Thymus (tissue), 11 donors: ENCODE data around the gene SHISAL1. TPM values are rescaled to one million over a fixed set of nuclear protein-coding genes. Genes with fewer than 3 reads are reported as not detected.
"Not testable (repeated sequence)": the region's sequence is repeated elsewhere in the genome, so short reads cannot be mapped to it uniquely, and the experiment has no call there.

Experiments
- DNase-seq, 9 donors: peaks; one replicate each; pipeline ENCODE4 v3.0.0-alpha.2; 2013; ENCODE audit warnings: low spot score in 9 of 9, low read depth in 6 of 9, missing footprints in 1 of 9
- H3K27ac ChIP-seq, 2 donors: one replicate each; pipeline ENCODE4 v1.5.1; 2013; ENCODE audit warnings: control low read depth in 1 of 2, low read depth in 1 of 2, low read length in 1 of 2, mild to moderate bottlenecking in 1 of 2, moderate library complexity in 1 of 2
- H3K27me3 ChIP-seq, 2 donors: one replicate each; pipeline ENCODE4 v1.5.1; 2013; ENCODE audit warnings: low read length in 1 of 2; ENCODE audit not compliant: control insufficient read depth in 2 of 2, insufficient read depth in 1 of 2
- H3K36me3 ChIP-seq, 2 donors: one replicate each; pipeline ENCODE4 v1.5.1; 2013; ENCODE audit warnings: low read length in 1 of 2, mild to moderate bottlenecking in 1 of 2, moderate library complexity in 1 of 2; ENCODE audit not compliant: control insufficient read depth in 2 of 2, insufficient read depth in 2 of 2
- H3K4me1 ChIP-seq, 2 donors: one replicate each; pipeline ENCODE4 v1.5.1; 2013; ENCODE audit warnings: low read length in 2 of 2; ENCODE audit not compliant: control insufficient read depth in 2 of 2, insufficient read depth in 2 of 2
- H3K4me3 ChIP-seq, 2 donors: one replicate each; pipeline ENCODE4 v1.5.1; 2013; ENCODE audit warnings: low read length in 2 of 2, control low read depth in 1 of 2, mild to moderate bottlenecking in 1 of 2
- H3K9me3 ChIP-seq, 2 donors: one replicate each; pipeline ENCODE4 v1.5.1; 2013; ENCODE audit warnings: low read length in 1 of 2, mild to moderate bottlenecking in 1 of 2; ENCODE audit not compliant: control insufficient read depth in 2 of 2, insufficient read depth in 1 of 2
- WGBS: extraction: QIAGEN DNeasy Blood & Tissue Kit; methylation state at CpG from one replicate; pipeline ENCODE4 v1.1.7; 2013; 5-methylcytosine and 5-hydroxymethylcytosine counted together
- polyA plus RNA-seq: library from polyadenylated mRNA; stranded (reverse); fragments of 200-250 nt; gene quantifications from one replicate; pipeline ENCODE4 v1.2.3, GENCODE V29; 2013
- total RNA-seq: library from RNA; stranded (reverse); fragments of 120-200 nt; gene quantifications from one replicate; pipeline ENCODE4 v1.2.4, GENCODE V29; 2013
- donor health status: healthy.

SHISAL1 gene
- total and polyA plus RNA-seq, 2 donors: 0.27 to 0.33 TPM

DNA sequence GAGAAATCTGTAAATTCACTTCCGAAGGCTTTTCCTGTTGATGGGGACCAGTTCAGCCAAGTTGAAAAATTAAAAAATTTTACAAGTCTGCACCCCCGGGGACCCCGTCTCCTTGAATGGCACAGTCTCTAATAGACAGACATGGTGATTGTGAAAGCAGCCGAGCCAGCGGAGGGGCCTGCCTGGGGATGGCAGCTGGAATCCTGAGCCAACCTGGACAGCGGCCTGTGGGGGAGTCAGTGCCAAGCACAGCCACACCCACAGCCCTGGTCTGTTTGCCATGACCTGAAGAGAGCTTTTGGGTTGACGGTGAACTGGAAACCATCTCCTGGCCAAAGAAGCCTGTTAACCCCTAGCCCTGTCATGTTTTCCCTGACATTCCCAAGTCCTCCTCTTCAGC is 67.3 kb downstream of the SHISAL1 start:
- Histone ChIP-seq H3K4me1 (no peaks in the 10 kb centered on the region), H3K9me3 (peaks cover 0 to 12% of the 10 kb centered on the region in 2 donors), H3K36me3 (no peaks in the 10 kb centered on the region), H3K27me3 (no peaks in the 10 kb centered on the region), H3K27ac (no peak overlapping the region), H3K4me3 (no peak overlapping the region)
- 91% methylated on average over 7 of the region's 7 CpGs for WGBS
- DNase-seq: no peak

DNA sequence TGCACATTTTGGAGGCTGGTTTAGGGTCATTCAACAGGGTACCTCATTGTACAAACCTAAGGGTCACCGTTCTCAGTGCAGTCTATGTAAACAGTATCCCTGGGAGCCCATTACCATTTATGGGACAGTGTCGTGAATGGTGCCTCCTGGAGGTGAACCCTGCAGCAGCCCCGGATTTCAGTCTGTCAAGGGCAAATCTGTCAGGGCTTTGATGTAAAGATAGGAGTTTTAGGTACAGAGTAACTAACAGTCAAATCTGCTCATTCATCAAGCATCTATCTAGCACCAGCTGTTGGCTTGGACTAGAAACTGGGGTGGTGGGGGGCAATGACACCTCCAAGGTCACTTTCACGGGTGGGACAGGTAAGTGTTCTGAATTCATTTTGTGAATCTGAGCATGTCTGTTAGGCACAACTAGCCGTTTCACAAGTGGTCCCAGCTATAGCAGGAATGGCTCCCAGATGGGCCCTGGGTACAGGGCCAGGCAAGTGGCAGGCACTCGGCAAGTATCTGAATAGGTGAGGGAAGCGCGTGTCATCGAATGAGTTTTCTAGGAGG is 68.4 kb downstream of the SHISAL1 start:
- Histone ChIP-seq H3K27ac (no peak overlapping the region), H3K4me1 (no peaks in the 10 kb centered on the region), H3K9me3 (peaks cover 0 to 9% of the 10 kb centered on the region in 2 donors), H3K4me3 (no peak overlapping the region), H3K36me3 (no peaks in the 10 kb centered on the region), H3K27me3 (no peaks in the 10 kb centered on the region)
- WGBS: 97% methylated on average over 9 of the region's 9 CpGs
- no peak for DNase-seq

DNA sequence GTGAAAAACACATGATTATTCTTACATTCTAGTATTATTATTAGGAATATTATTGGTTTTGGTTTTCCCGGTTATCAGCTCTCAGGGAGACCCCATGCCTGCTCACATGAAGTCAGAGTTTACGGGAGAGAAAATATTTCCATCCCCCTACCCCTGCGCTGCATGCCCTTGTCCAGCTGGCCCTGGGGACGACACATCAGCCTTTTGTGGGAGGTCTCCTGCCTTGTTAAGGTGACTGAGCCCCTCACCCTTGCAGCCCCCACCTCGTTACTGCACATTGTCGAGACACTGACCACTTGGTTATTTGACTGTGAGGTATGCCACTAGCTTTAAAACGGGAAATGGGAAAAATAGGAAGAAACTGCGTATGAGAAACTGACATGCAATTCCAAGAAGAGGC is 69.0 kb downstream of the SHISAL1 start:
- H3K36me3 ChIP-seq: no peaks in the 10 kb centered on the region
- WGBS: 90% methylated on average over 8 of the region's 8 CpGs
- H3K27ac ChIP-seq: no peak overlapping the region
- no peaks in the 10 kb centered on the region for H3K27me3 ChIP-seq
- H3K9me3 ChIP-seq: peaks cover 0 to 3% of the 10 kb centered on the region in 2 donors
- DNase-seq: no peak
- no peaks in the 10 kb centered on the region for H3K4me1 ChIP-seq
- H3K4me3 ChIP-seq: no peak overlapping the region

DNA sequence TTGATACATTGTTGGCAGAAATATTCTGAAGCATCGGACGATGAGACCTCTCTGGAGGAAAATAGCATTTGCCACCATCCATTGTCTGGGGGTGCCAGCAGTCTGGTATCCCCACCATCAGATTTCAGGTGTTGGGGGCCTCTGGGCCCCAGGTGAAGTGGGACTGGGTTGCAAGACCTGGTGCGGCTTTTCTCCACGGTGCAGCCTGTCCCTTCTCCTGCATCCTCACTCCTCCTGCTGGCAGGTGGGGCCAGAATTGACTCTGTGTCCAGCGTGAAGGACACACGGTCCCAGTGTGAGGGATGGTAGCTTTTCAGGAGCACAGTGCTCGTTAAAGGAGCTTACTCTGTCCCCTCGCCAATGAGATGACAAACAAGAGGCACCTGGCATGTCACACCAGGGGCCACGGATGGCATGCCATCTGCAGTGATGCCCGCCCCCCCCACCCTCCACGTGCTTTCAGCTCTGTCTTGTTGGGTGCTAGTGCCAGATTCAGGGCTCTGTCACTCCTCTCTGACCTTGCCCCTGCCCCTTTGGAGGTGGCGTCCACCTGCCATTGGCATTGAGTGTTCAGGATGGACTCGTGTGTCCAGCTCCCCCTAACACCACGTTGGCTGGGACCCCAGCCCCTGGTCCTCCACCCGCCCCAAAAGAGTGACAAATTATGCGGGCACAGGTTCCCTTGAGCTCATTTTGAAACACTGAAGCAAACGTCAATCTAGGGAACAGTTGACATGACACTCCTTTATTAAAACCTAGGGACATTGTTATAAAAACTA is 69.6 kb downstream of the SHISAL1 start:
- no peaks in the 10 kb centered on the region for H3K9me3 ChIP-seq
- 91% methylated on average over 17 of the region's 17 CpGs for WGBS
- no peak overlapping the region for H3K4me3 ChIP-seq
- no peak for DNase-seq
- H3K27ac ChIP-seq: no peak overlapping the region
- H3K27me3 ChIP-seq: no peaks in the 10 kb centered on the region
- H3K4me1 ChIP-seq: no peaks in the 10 kb centered on the region
- no peaks in the 10 kb centered on the region for H3K36me3 ChIP-seq

DNA sequence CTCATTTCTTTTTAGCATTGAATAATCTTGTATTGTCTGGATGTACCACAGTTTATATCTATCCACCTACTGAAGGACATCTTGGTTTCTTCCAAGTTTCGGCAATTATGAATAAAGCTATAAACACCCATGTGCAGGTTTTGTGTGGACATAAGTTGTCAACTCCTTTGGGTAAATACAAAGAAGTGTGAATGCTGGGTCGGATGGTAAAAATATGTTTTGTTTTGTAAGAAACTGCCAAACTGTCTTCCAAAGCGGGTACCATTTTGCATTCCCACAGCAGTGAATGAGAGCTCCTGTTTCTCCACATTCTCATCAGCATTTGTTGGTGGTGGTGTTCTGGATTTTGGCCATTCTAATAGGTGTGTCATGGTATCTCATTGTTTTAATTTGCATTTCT is 71.6 kb downstream of the SHISAL1 start:
- not testable (repeated sequence) for H3K27ac ChIP-seq, H3K4me3 ChIP-seq, H3K9me3 ChIP-seq, H3K27me3 ChIP-seq, H3K36me3 ChIP-seq, DNase-seq, H3K4me1 ChIP-seq
- WGBS: 94% methylated on average over 3 of the region's 3 CpGs

DNA sequence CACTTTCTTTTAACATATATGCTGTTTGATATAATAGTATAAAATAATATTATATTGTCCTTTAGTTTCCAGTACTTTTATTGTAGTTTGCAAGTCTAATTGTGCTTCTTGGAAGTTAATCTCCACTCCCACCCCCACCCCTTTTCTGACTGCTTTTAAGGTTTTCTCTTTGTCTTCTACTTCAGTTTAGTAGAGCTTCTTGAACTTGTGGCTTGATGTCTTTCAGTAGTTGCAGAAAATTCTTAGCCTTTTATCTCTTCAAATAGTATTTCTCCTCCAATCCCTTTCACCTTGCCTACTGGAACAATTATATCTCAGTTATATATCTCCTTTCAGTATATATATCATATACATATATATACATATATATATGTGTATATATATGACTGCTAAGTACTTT is 75.5 kb downstream of the SHISAL1 start:
- no peaks in the 10 kb centered on the region for H3K27me3 ChIP-seq
- DNase-seq: no peak
- no peaks in the 10 kb centered on the region for H3K36me3 ChIP-seq
- H3K4me3 ChIP-seq: no peak overlapping the region
- no peaks in the 10 kb centered on the region for H3K4me1 ChIP-seq
- H3K9me3 ChIP-seq: no peaks in the 10 kb centered on the region
- H3K27ac ChIP-seq: no peak overlapping the region

DNA sequence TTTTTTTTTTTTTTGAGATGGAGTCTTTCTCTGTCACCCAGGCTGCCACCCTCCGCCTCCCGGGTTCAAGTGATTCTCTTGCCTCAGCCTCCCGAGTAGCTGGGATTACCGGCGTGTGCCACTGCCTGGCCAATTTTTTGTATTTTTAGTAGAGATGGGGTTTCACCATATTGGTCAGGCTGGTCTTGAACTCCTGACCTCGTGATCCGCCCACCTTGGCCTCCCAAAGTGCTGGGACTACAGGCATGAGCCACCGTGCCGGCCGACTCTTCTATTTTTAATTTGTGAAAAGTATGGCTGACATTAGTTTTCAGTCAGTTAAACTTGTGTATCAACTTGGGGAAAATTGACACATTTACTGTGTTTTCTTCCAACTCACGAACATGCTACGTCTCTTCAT is 78.4 kb downstream of the SHISAL1 start:
- not testable (repeated sequence) for H3K27ac ChIP-seq, H3K4me3 ChIP-seq, H3K36me3 ChIP-seq, H3K27me3 ChIP-seq, H3K9me3 ChIP-seq, H3K4me1 ChIP-seq, DNase-seq
- 98% methylated on average over 12 of the region's 12 CpGs for WGBS

DNA sequence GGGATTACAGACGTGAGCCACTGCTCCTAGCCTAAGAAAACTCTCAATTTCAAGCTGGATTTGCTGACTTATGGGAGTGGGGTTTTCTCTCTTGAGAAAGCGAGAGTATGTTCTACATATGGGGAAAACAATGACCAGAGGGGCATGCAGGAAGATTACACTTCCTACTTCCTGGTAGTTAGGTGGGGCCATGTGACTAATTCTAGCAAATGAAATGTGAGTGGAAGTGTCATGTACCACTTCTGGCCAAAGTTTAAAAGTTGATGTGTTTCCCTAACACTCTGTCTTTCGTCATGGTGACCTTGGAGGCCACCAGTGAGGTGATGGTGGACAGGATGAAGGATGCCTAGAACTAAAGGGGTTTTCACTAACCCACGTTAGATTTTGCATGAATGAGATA is 81.5 kb downstream of the SHISAL1 start:
- H3K9me3 ChIP-seq: peaks cover 0 to 2% of the 10 kb centered on the region in 2 donors
- H3K27ac ChIP-seq: no peak overlapping the region
- no peak for DNase-seq
- no peaks in the 10 kb centered on the region for H3K36me3 ChIP-seq
- H3K27me3 ChIP-seq: no peaks in the 10 kb centered on the region
- no peak overlapping the region for H3K4me3 ChIP-seq
- H3K4me1 ChIP-seq: no peaks in the 10 kb centered on the region
- 96% methylated on average over 4 of the region's 4 CpGs for WGBS

DNA sequence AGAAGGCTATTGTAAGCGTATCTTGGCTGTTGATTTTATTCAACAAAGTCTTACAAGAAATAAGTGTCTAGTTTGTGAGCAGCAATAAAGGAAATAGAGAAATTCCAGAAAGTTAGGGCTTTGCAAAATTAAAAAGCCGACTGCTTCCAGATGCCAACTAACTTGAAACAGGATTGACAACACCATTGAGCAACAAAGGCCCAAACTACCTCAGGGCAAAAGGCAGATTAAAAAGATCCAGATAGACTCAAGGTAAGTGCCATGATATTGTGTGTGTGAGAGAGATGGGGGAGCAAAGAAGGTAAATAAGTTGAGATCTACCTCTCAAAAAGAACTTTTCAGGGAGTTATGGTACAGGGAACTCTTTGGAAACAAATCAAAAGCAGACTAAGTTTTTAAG is 82.9 kb downstream of the SHISAL1 start:
- H3K27me3 ChIP-seq: peaks cover 0 to 2% of the 10 kb centered on the region in 2 donors
- no peaks in the 10 kb centered on the region for H3K4me1 ChIP-seq
- no peak for DNase-seq
- no peaks in the 10 kb centered on the region for H3K36me3 ChIP-seq
- peaks cover 0 to 2% of the 10 kb centered on the region in 2 donors for H3K9me3 ChIP-seq
- no peak overlapping the region for H3K4me3 ChIP-seq
- no peak overlapping the region for H3K27ac ChIP-seq
- WGBS: 94% methylated on average over 2 of the region's 2 CpGs
